Esophagus muscularis mucosa (tissue), 4 donors: Measurements from ENCODE around the gene MAGEE1. TPM values are rescaled to one million over a fixed set of nuclear protein-coding genes. Genes with fewer than 3 reads are reported as not detected.

ENCODE experiments used
- DNase-seq: peaks from one replicate; pipeline ENCODE4 v3.0.0-alpha.2; 2017; ENCODE audit errors: extremely low spot score
- H3K27ac ChIP-seq, 4 donors: fragments of 200-600 bp; sonication (generic); replicated peaks in 1 of 4; 1 replicate in 3 of 4; 2 replicates in 1 of 4; pipeline ENCODE4 v1.5.1; 2016 to 2019; ENCODE audit warnings: mild to moderate bottlenecking in 1 of 4
- H3K27me3 ChIP-seq, 4 donors: fragments of 200-600 bp; sonication (generic); one replicate each; pipeline versions ENCODE4 v1.5.1 to v1.6.0; 2016 to 2019
- H3K36me3 ChIP-seq, 4 donors: fragments of 200-600 bp; sonication (generic); one replicate each; pipeline ENCODE4 v1.5.1; 2016 to 2019
- H3K4me1 ChIP-seq, 4 donors: fragments of 200-600 bp; sonication (generic); one replicate each; pipeline ENCODE4 v1.5.1; 2016 to 2019
- H3K4me3 ChIP-seq, 4 donors: fragments of 200-600 bp; sonication (generic); 1 replicate in 2 of 4; 2 replicates in 2 of 4; pipeline ENCODE4 v1.5.1; 2016 to 2019; ENCODE audit warnings: mild to moderate bottlenecking in 4 of 4, moderate library complexity in 1 of 4
- H3K9me3 ChIP-seq, 4 donors: fragments of 200-600 bp; sonication (generic); 1 replicate in 3 of 4; 2 replicates in 1 of 4; pipeline ENCODE4 v1.5.1; 2016 to 2019
- CTCF ChIP-seq, 3 experiments: fragments of 200-600 bp in 2 of 3; fragments of 450-650 bp in 1 of 3; sonication (generic) in 2 of 3; IDR thresholded peaks; one replicate each; pipeline ENCODE4 v1.5.1; 2017 to 2019; ENCODE audit warnings: antibody characterized with exemption in 3 of 3, mild to moderate bottlenecking in 2 of 3, moderate library complexity in 1 of 3
- EP300 ChIP-seq: sonication (generic); formaldehyde crosslinking; IDR thresholded peaks from one replicate; pipeline ENCODE4 v1.6.1; 2017; ENCODE audit warnings: antibody characterized with exemption
- POLR2A ChIP-seq: fragments of 450-650 bp; IDR thresholded peaks from one replicate; pipeline ENCODE4 v1.6.1; 2017; ENCODE audit warnings: antibody characterized with exemption, moderate library complexity, mild to moderate bottlenecking, low read depth
- POLR2AphosphoS5 ChIP-seq, 2 donors: sonication (generic); formaldehyde crosslinking; IDR thresholded peaks; one replicate each; pipeline ENCODE4 v1.6.1; 2017; ENCODE audit warnings: antibody characterized with exemption in 2 of 2
- WGBS: methylation state at CpG from one replicate; pipeline ENCODE4 v1.1.5; 2018; 5-methylcytosine and 5-hydroxymethylcytosine counted together
- intact Hi-C: fragments of 100-400 bp; cut with DNase I; formaldehyde crosslinking; loops from one replicate; pipeline ENCODE4 v1.15.1; 2023
- total RNA-seq, 4 donors: library from RNA; depleted of rRNA; stranded (reverse); fragments of >200 nt; gene quantifications; one replicate each; pipeline versions ENCODE4 v1.1.0 to v1.2.1, GENCODE V29; 2016

MAGEE1 gene
- total RNA-seq, result 1 to 10 TPM; 1.5 to 4.6 (median 2.9) TPM

- Histone ChIP-seq H3K4me1 (peaks cover 6 to 22% (median 9%) of the 10 kb centered on the region in 4 donors), H3K9me3 (no peaks in the 10 kb centered on the region), H3K27ac (peak within 1 kb of the TSS; percentile 56 to 70 (median 61)), H3K27me3 (no peaks in the 10 kb centered on the region), H3K36me3 (no peaks in the 10 kb centered on the region), H3K4me3 (peak within 1 kb of the TSS; percentile 64 to 73 (median 69))
- intact Hi-C loops, result no loop called here
- peak; percentile 72 to 78 for TF ChIP-seq POLR2AphosphoS5 (IDR thresholded peaks at IDR 0.05)
- TF ChIP-seq CTCF (IDR thresholded peaks at IDR 0.05), result no peak
- WGBS, result 34% methylated on average over 34 of the region's 42 CpGs
- DNase-seq, result peak; percentile 90
Measured at GRCh38 chrX:76427560-76428242, at the start of gene MAGEE1. Gene MAGEE1, plus strand, starts transcription at chrX:76427710. Its CDS starts 221 bp downstream, at chrX:76427931.

DNA sequence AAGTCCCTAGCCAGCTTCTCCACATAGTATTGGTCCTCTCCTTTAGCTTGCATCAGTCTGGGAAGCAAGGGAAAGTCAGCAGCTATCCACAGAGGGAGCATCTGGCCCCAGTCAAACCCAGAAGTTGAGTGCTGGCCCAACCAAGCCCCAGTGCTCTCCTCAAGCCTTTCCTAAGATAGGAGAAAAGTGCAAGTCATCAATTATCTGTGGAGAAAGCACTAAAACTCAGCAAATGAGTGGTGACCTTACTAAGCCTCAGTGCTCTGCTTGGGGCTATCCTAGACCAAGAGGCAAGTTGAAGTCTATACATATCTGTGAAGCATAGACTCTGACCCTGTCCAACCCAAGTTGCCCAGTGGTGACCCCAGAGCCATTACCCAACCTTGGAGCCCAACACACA, 28.5 kb upstream of the MAGEE1 start:
- no peak overlapping the region for H3K4me3 ChIP-seq
- intact Hi-C loops, result no loop called here
- no peak overlapping the region for H3K27ac ChIP-seq
- no peak for DNase-seq
- TF ChIP-seq CTCF (IDR thresholded peaks at IDR 0.05), result no peak
- TF ChIP-seq EP300, result no peak
- TF ChIP-seq POLR2A, result no peak
- TF ChIP-seq POLR2AphosphoS5 (IDR thresholded peaks at IDR 0.05), result no peak
- no peaks in the 10 kb centered on the region for H3K36me3 ChIP-seq
- H3K27me3 ChIP-seq, result no peaks in the 10 kb centered on the region
- H3K4me1 ChIP-seq, result no peaks in the 10 kb centered on the region
- H3K9me3 ChIP-seq, result peaks cover 0 to 3% (median 0%) of the 10 kb centered on the region in 4 donors

DNA sequence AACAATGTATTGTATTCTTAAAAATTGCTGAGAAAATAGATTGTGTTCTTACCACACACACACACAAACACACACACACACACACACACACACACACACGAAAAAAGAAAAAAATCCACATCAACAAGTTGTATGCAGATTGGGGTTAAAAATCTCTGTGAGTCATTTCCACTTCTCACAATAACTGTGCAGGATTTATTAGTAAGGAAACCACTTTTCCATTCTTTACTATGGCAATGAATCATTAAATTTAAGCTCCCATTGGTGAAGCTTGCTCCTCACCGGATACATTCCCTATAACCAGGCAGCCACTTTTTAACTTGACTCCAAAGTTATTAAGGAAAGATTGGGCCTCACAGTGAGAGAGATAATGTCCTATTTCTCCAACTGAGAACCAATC, 19.7 kb upstream of the MAGEE1 start:
- Histone ChIP-seq H3K4me3 (no peak overlapping the region), H3K4me1 (no peaks in the 10 kb centered on the region), H3K27ac (no peak overlapping the region), H3K27me3 (no peaks in the 10 kb centered on the region), H3K9me3 (no peaks in the 10 kb centered on the region), H3K36me3 (no peaks in the 10 kb centered on the region)
- DNase-seq, result no peak
- WGBS, result 48% methylated on average over 2 of the region's 2 CpGs
- intact Hi-C loops, result no loop called here
- no peak for TF ChIP-seq POLR2AphosphoS5 (IDR thresholded peaks at IDR 0.05)
- no peak for TF ChIP-seq POLR2A
- no peak for TF ChIP-seq CTCF (IDR thresholded peaks at IDR 0.05)
- no peak for TF ChIP-seq EP300

DNA sequence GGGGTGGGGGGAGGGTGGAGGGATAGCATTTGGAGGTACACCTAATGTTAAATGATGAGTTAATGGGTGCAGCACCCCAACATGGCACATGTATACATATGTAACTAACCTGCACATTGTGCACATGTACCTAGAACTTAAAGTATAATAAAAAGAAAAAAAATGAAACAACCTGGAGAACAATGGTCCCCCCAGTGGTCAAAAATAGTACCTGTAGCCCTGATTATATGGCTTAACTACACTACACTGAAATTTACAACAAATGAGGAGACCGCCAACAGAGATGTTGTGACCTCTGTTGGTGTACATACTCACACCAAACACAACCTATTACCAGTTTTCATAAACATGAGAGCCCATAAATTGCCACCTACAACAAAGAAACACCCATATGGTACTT, 7.3 kb upstream of the MAGEE1 start:
- WGBS, result 86% methylated on average over 1 of the region's 1 CpG

More for the DNA sequence above, 7.3 kb upstream of the MAGEE1 start:
- intact Hi-C loops, result no loop called here
- TF ChIP-seq POLR2A (no peak), POLR2AphosphoS5 (IDR thresholded peaks at IDR 0.05) (no peak), CTCF (IDR thresholded peaks at IDR 0.05) (no peak), EP300 (no peak)
- no peaks in the 10 kb centered on the region for H3K4me1 ChIP-seq
- H3K9me3 ChIP-seq, result peaks cover 0 to 1% (median 0%) of the 10 kb centered on the region in 4 donors
- no peak for DNase-seq
- no peaks in the 10 kb centered on the region for H3K36me3 ChIP-seq
- no peak overlapping the region for H3K4me3 ChIP-seq
- no peak overlapping the region for H3K27ac ChIP-seq
- H3K27me3 ChIP-seq, result no peaks in the 10 kb centered on the region
